IMR-90 (cell line): ENCODE measurements around the gene IL13RA1. TPM values are rescaled to one million over a fixed set of nuclear protein-coding genes. Genes with fewer than 3 reads are reported as not detected.

Experiments
- ATAC-seq: fragments of 200-7000 bp; cut with Tn5 transposase; 2 replicates; pipeline ENCODE4 v1.9.1; 2020; ENCODE audit warnings: low read depth, mild to moderate bottlenecking, moderate library complexity
- BruUV-seq: library from RNA; stranded (reverse); fragments of 400-500 nt; replicated peaks from 2 replicates; lab custom pipeline; 2021; lab: Mats Ljungman, UMichigan
- CTCF ChIA-PET: fragments of 300-600 bp; formaldehyde crosslinking; extraction: SDS; loops from one replicate; lab custom pipeline; 2021; ENCODE audit warnings: antibody characterized with exemption; lab: Yijun Ruan, JAX
- POLR2A ChIA-PET: fragments of 300-600 bp; sonication (Branson Sonifier 250); formaldehyde crosslinking; loops from one replicate; lab custom pipeline; 2022; ENCODE audit warnings: antibody characterized with exemption; ENCODE audit not compliant: unreplicated experiment; lab: Charles Lee
- DNase-seq: peaks from one replicate; pipeline ENCODE4 v3.0.0; 2013
- H2AFZ ChIP-seq: replicated peaks from 2 replicates; pipeline ENCODE3; 2013; ENCODE audit warnings: low read length, mild to moderate bottlenecking; ENCODE audit not compliant: poor library complexity
- H2AK5ac ChIP-seq: 2 replicates; pipeline ENCODE4 v1.6.1; 2013; ENCODE audit warnings: low read depth, low read length, inconsistent platforms
- H2AK9ac ChIP-seq: replicated peaks from 2 replicates; pipeline ENCODE3; 2013; ENCODE audit warnings: mild to moderate bottlenecking, low read depth, low read length, moderate library complexity; ENCODE audit not compliant: poor library complexity
- H2BK120ac ChIP-seq: 2 replicates; pipeline ENCODE4 v1.6.1; 2013; ENCODE audit warnings: low read depth, low read length, inconsistent platforms
- H2BK15ac ChIP-seq: 3 replicates; pipeline ENCODE4 v1.6.1; 2013; ENCODE audit warnings: low read depth, low read length, inconsistent platforms
- H2BK20ac ChIP-seq: 2 replicates; pipeline ENCODE4 v1.6.1; 2013; ENCODE audit warnings: low read depth, mild to moderate bottlenecking, inconsistent platforms, low read length, moderate library complexity
- H2BK5ac ChIP-seq: 2 replicates; pipeline ENCODE4 v1.6.1; 2013; ENCODE audit warnings: mild to moderate bottlenecking, low read depth, low read length, inconsistent platforms; ENCODE audit not compliant: poor library complexity, severe bottlenecking
- H3K14ac ChIP-seq: replicated peaks from 2 replicates; pipeline ENCODE4 v1.6.1; 2013; ENCODE audit warnings: low read depth, low read length, inconsistent platforms
- H3K18ac ChIP-seq: 2 replicates; pipeline ENCODE4 v1.6.1; 2013; ENCODE audit warnings: low read depth, low read length, control low read depth
- H3K23ac ChIP-seq: 2 replicates; pipeline ENCODE4 v1.6.1; 2013; ENCODE audit warnings: low read depth, low read length, inconsistent platforms
- H3K27ac ChIP-seq: 2 replicates; pipeline ENCODE4 v1.5.1; 2013; ENCODE audit warnings: mild to moderate bottlenecking, control low read depth, low read length; ENCODE audit not compliant: insufficient read depth
- H3K27me3 ChIP-seq: 2 replicates; pipeline ENCODE4 v1.6.1; 2013; ENCODE audit warnings: low read length; ENCODE audit not compliant: control insufficient read depth, insufficient read depth
- H3K36me3 ChIP-seq: 2 replicates; pipeline ENCODE4 v1.6.1; 2013; ENCODE audit warnings: low read length, mixed read lengths; ENCODE audit not compliant: control insufficient read depth, insufficient read depth
- H3K4ac ChIP-seq: 2 replicates; pipeline ENCODE4 v1.6.1; 2013; ENCODE audit warnings: low read depth, low read length, inconsistent platforms
- H3K4me1 ChIP-seq: 2 replicates; pipeline ENCODE4 v1.6.1; 2013; ENCODE audit warnings: low read length, mixed read lengths; ENCODE audit not compliant: control insufficient read depth, insufficient read depth
- H3K4me2 ChIP-seq: 2 replicates; pipeline ENCODE4 v1.6.1; 2013; ENCODE audit warnings: low read depth, mild to moderate bottlenecking, control low read depth, low read length, moderate library complexity
- H3K4me3 ChIP-seq: 2 replicates; pipeline ENCODE4 v1.5.1; 2013; ENCODE audit warnings: low read depth, mild to moderate bottlenecking, control low read depth, low read length, moderate library complexity; ENCODE audit not compliant: insufficient read depth
- H3K56ac ChIP-seq: 2 replicates; pipeline ENCODE4 v1.6.1; 2013; ENCODE audit warnings: low read length, inconsistent platforms; ENCODE audit not compliant: insufficient read depth; ENCODE audit errors: extremely low read depth
- H3K79me1 ChIP-seq, 2 experiments: 2 replicates each; pipeline ENCODE4 v1.6.1; 2013; ENCODE audit warnings: low read length in 2 of 2, inconsistent platforms in 1 of 2, low read depth in 1 of 2
- H3K9ac ChIP-seq: 2 replicates; pipeline ENCODE4 v1.6.1; 2013; ENCODE audit warnings: low read depth, low read length, control low read depth
- H3K9me1 ChIP-seq: 2 replicates; pipeline ENCODE4 v1.6.1; 2013; ENCODE audit warnings: low read length, inconsistent platforms; ENCODE audit not compliant: insufficient read depth
- H3K9me3 ChIP-seq: 2 replicates; pipeline ENCODE4 v1.6.1; 2013; ENCODE audit warnings: low read length; ENCODE audit not compliant: control insufficient read depth, insufficient read depth
- H4K20me1 ChIP-seq: 2 replicates; pipeline ENCODE4 v1.6.1; 2013; ENCODE audit warnings: low read length, inconsistent platforms; ENCODE audit not compliant: insufficient read depth
- H4K5ac ChIP-seq: 2 replicates; pipeline ENCODE4 v1.6.1; 2013; ENCODE audit warnings: mild to moderate bottlenecking, low read depth, low read length, control low read depth
- H4K8ac ChIP-seq, 2 experiments: 2 replicates each; pipeline ENCODE4 v1.6.1; 2013; ENCODE audit warnings: low read depth in 2 of 2, low read length in 2 of 2, control low read depth in 1 of 2, inconsistent platforms in 1 of 2
- H4K91ac ChIP-seq: 2 replicates; pipeline ENCODE4 v1.6.1; 2013; ENCODE audit warnings: low read depth, low read length, inconsistent platforms; ENCODE audit not compliant: insufficient read depth
- CEBPB ChIP-seq: IDR thresholded peaks from 2 replicates; pipeline ENCODE4 v1.6.1; 2012; ENCODE audit warnings: low read depth, low read length, improper control_type of control experiment
- FOS ChIP-seq: fragments of 150-350 bp; IDR thresholded peaks from 2 replicates; pipeline ENCODE4 v1.6.1; 2016; ENCODE audit warnings: low read depth, low read length
- MXI1 ChIP-seq: IDR thresholded peaks from 2 replicates; pipeline ENCODE4 v1.6.1; 2012; ENCODE audit warnings: low read depth, mild to moderate bottlenecking, low read length, moderate library complexity, borderline replicate concordance
- NFE2L2 ChIP-seq: fragments of 150-350 bp; IDR thresholded peaks from 2 replicates; pipeline ENCODE4 v1.6.1; 2016; ENCODE audit warnings: low read depth, mild to moderate bottlenecking, low read length
- SMC3 ChIP-seq: fragments of 150-350 bp; IDR thresholded peaks from 2 replicates; pipeline ENCODE4 v1.6.1; 2016; ENCODE audit warnings: low read depth, mild to moderate bottlenecking, antibody characterized with exemption, low read length, moderate library complexity
- WGBS, 2 experiments: methylation state at CpG; one replicate each; pipeline versions ENCODE4 v1.1.5 to v1.1.7; 2013; ENCODE audit warnings: missing lambda C conversion rate in 2 of 2; ENCODE audit not compliant: insufficient read length in 1 of 2; ENCODE audit errors: extremely low coverage in 2 of 2; 5-methylcytosine and 5-hydroxymethylcytosine counted together
- dilution Hi-C: fragments of 300-500 bp; cut with HindIII; formaldehyde crosslinking; loops from one replicate; pipeline ENCODE4 v1.14.3; 2018; ENCODE audit warnings: low sequenced_read_pairs; ENCODE audit not compliant: unreplicated experiment
- in situ Hi-C: fragments of 300-500 bp; cut with MboI; formaldehyde crosslinking; loops from 3 replicates; pipeline ENCODE4 v1.14.3; 2019; ENCODE audit warnings: low sequenced_read_pairs, inconsistent platforms, mixed read lengths
- intact Hi-C: fragments of 100-400 bp; cut with micrococcal nuclease; formaldehyde crosslinking; loops from 2 replicates; pipeline ENCODE4 v1.10.0; 2022
- polyA plus RNA-seq, 3 experiments: library from polyadenylated mRNA; depleted of rRNA; stranded (reverse); fragments of >200 nt; gene quantifications; 2 replicates each; pipeline ENCODE4 v1.2.3, GENCODE V29; 2012; ENCODE audit warnings: low replicate concordance in 1 of 3
- total RNA-seq: library from RNA; depleted of rRNA; stranded (reverse); fragments of >200 nt; gene quantifications from 2 replicates; pipeline ENCODE4 v1.2.3, GENCODE V29; 2012
- TF ChIP-seq, protein P1 (sequence below): fragments of 150-350 bp; IDR thresholded peaks from 2 replicates; pipeline ENCODE4 v1.6.1; 2017; ENCODE audit warnings: mild to moderate bottlenecking, antibody characterized with exemption, low read length, low read depth

Gene IL13RA1
- total and polyA plus RNA-seq, 2 of the 4 experiments (the other 2 are of a cell fraction): 24.2 to 31.7 TPM

- intact Hi-C loops: no loop called here
- H3K27me3 ChIP-seq: no peaks in the 10 kb centered on the region; the same call in 1 of the 2 replicates
Measured at GRCh38 chrX:118720058-118720707, 7.2 kb upstream of the IL13RA1 start.

More at GRCh38 chrX:118720058-118720707, 7.2 kb upstream of the IL13RA1 start:
- H3K27ac ChIP-seq: no peak overlapping the region
- H3K79me1 ChIP-seq: no peaks in the 10 kb centered on the region
- ChIA-PET POLR2A (no interaction called here), CTCF (no interaction called here)
- ATAC-seq: no peak
- no peak overlapping the region for H4K8ac ChIP-seq
- no peak overlapping the region for H3K14ac ChIP-seq
- H3K36me3 ChIP-seq: no peaks in the 10 kb centered on the region
- no peak overlapping the region for H3K9ac ChIP-seq
- H2AK9ac ChIP-seq: no peak overlapping the region
- in situ Hi-C loops (no loop called here), dilution Hi-C loops (no loop called here)
- H3K4ac ChIP-seq: no peak overlapping the region
- no peak overlapping the region for H2AFZ ChIP-seq
- no peak overlapping the region for H3K23ac ChIP-seq
- WGBS, 2 experiments: no CpG with 5 or more reads among the region's 3 CpGs
- no peak overlapping the region for H4K5ac ChIP-seq
- H3K9me3 ChIP-seq: no peaks in the 10 kb centered on the region
- DNase-seq: no peak
- no TSS peak for BruUV-seq
- no peak for TF ChIP-seq FOS
- no peak for TF ChIP-seq SMC3
- no peak for TF ChIP-seq MXI1
- TF ChIP-seq, protein P1, sequence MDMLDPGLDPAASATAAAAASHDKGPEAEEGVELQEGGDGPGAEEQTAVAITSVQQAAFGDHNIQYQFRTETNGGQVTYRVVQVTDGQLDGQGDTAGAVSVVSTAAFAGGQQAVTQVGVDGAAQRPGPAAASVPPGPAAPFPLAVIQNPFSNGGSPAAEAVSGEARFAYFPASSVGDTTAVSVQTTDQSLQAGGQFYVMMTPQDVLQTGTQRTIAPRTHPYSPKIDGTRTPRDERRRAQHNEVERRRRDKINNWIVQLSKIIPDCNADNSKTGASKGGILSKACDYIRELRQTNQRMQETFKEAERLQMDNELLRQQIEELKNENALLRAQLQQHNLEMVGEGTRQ: no peak
- TF ChIP-seq CEBPB: no peak
- no peak for TF ChIP-seq NFE2L2
- H2BK15ac ChIP-seq: no peak overlapping the region
- H4K20me1 ChIP-seq: no peaks in the 10 kb centered on the region
- no peak overlapping the region for H2AK5ac ChIP-seq
- no peak overlapping the region for H2BK120ac ChIP-seq
- H3K18ac ChIP-seq: no peak overlapping the region
- no peak overlapping the region for H3K56ac ChIP-seq
- H3K4me3 ChIP-seq: no peak overlapping the region
- no peak overlapping the region for H2BK5ac ChIP-seq
- H2BK20ac ChIP-seq: no peak overlapping the region
- H3K4me2 ChIP-seq: no peak overlapping the region
- no peaks in the 10 kb centered on the region for H3K4me1 ChIP-seq
- H3K9me1 ChIP-seq: no peaks in the 10 kb centered on the region; the same call in 1 of the 2 replicates
- no peak overlapping the region for H4K91ac ChIP-seq
